ENCODE results near the gene ANKFY1.

ANKFY1 gene

DNA sequence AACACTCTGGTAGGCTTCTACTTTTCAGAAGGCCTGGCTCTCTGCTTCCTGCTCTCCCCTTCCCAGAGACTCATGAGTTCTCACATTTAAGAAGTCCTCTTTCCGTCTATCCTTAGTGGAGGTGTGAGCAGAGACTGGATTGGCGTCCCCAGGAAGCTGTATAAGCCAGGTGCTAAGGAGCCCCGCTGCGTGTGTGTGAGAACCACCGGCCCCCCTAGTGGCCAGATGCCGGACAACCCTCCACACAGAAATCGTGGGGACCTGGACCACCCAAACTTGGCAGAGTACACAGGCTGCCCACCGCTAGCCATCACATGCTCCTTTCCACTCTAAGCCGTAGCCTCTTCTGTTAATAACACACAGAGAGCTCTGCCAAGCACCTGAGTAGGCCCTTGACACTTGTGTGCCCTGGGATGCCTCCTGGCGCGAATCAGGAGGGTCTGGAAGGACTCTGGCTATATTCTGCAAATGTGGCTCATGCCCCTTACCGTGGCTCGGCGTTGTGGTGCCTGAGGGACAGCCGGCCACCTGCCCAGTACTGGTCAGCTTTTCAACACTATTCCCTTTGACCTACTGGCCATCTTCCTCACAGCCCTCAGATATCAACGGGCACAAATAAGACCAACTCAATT is 106.9 kb downstream of the ANKFY1 start:
- no peak overlapping the region for H3K27ac ChIP-seq
- TF ChIP-seq, protein P1, sequence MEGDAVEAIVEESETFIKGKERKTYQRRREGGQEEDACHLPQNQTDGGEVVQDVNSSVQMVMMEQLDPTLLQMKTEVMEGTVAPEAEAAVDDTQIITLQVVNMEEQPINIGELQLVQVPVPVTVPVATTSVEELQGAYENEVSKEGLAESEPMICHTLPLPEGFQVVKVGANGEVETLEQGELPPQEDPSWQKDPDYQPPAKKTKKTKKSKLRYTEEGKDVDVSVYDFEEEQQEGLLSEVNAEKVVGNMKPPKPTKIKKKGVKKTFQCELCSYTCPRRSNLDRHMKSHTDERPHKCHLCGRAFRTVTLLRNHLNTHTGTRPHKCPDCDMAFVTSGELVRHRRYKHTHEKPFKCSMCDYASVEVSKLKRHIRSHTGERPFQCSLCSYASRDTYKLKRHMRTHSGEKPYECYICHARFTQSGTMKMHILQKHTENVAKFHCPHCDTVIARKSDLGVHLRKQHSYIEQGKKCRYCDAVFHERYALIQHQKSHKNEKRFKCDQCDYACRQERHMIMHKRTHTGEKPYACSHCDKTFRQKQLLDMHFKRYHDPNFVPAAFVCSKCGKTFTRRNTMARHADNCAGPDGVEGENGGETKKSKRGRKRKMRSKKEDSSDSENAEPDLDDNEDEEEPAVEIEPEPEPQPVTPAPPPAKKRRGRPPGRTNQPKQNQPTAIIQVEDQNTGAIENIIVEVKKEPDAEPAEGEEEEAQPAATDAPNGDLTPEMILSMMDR (IDR thresholded peaks at IDR 0.05) = no peak; the same call in 1 of the 2 replicates
- TF ChIP-seq ZFX (IDR thresholded peaks at IDR 0.05; ENCODE audit: borderline replicate concordance) = no peak

DNA sequence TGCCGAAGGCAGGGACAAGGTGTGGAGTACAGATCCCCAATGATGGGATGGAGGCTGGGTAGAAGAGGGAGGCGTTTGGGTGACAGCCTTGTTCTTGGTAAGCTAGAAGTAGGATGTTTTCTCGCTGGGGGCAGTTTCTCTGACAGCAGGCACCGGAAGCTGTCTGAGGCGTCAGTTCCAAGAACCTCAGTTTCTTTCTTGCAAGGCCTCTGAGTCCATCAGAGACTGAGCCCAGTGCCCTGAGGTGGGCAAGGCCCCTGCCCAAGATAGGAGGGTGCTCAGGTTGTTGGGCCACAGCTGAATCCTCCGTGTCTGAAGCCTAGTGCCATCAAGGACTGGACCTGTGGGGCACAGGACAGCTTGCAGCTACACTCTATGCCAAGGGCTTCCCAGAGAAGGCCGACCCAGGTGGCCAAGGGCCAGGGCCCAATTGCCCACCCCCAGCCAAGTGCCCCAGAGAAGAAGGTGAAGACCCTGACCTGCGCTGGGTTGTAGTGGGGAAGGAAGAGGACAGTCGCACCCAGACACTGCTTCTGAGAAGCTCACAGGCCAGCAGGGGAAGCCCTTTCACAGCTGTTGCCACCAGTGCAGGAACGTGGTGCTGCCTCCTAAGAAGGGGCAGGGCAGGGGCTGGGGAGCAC is 107.7 kb downstream of the ANKFY1 start:
- TF ChIP-seq, protein P1 (IDR thresholded peaks at IDR 0.05) = no peak
- TF ChIP-seq ZFX (IDR thresholded peaks at IDR 0.05; ENCODE audit: borderline replicate concordance) = no peak
- no peak overlapping the region for H3K27ac ChIP-seq

DNA sequence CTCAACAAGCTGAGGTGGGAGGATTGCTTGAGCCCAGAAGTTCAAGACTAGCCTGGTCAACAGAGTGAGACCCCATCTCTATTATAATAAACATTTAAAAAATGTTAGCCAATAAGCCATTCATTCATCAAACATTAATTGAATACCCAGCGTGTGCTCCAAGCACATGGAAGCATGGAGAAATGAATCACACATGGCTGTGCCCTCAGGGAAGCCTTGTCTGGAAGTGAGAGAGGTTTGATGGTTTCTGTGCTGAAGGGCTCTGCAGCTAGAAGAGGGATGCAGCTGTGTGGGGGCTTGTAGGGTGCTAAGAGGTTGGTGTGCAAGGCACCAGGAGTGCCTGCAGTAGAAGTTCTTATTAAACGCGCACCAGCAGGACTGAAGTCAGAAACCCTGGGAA is 109.6 kb downstream of the ANKFY1 start:
- TF ChIP-seq, protein P1 (IDR thresholded peaks at IDR 0.05) = no peak
- TF ChIP-seq ZFX (IDR thresholded peaks at IDR 0.05; ENCODE audit: borderline replicate concordance) = no peak
- H3K27ac ChIP-seq = no peak overlapping the region

DNA sequence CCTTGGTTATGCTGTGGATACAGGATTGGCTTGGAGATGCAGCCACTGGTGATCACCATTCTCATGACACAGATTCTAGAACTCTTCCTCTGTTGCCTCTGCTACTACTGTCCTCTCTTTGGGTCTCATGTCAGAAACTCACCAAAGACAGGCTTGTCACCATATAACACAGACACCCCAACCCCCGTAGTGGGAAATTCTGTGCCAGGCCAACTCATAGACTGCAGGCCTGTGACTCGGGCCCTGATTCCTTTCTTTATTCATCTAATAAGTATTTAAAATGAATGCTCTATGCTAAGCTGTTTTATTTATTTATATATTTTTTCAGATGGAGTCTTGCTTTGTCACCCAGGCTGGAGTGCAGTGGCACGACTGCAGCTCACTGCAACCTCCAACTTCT is 111.3 kb downstream of the ANKFY1 start:
- TF ChIP-seq, protein P1 (IDR thresholded peaks at IDR 0.05) = no peak
- TF ChIP-seq ZFX (IDR thresholded peaks at IDR 0.05; ENCODE audit: borderline replicate concordance) = no peak
- H3K27ac ChIP-seq = no peak overlapping the region

DNA sequence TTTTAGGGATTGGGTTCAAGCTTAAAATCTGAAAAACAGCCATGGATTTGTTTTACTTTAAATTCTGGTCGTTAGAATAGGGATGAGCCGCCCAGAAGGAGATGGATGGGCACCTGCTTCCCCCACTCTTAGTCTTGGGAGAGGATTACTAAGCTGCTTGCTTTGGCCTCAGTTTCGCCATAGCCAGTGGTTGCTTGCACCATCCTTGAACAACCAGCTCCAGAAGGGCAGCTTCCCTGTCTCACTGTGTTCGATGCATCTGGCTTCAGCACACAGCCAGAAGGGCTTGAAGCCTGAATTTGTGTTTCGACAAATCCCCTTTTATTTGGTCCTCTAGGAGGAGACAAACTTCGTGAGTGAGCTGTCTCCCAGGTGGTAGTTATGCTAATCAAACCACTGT is 113.7 kb downstream of the ANKFY1 start:
- TF ChIP-seq, protein P1 (IDR thresholded peaks at IDR 0.05) = no peak
- no peak for TF ChIP-seq ZFX (IDR thresholded peaks at IDR 0.05; ENCODE audit: borderline replicate concordance)
- H3K27ac ChIP-seq = no peak overlapping the region

DNA sequence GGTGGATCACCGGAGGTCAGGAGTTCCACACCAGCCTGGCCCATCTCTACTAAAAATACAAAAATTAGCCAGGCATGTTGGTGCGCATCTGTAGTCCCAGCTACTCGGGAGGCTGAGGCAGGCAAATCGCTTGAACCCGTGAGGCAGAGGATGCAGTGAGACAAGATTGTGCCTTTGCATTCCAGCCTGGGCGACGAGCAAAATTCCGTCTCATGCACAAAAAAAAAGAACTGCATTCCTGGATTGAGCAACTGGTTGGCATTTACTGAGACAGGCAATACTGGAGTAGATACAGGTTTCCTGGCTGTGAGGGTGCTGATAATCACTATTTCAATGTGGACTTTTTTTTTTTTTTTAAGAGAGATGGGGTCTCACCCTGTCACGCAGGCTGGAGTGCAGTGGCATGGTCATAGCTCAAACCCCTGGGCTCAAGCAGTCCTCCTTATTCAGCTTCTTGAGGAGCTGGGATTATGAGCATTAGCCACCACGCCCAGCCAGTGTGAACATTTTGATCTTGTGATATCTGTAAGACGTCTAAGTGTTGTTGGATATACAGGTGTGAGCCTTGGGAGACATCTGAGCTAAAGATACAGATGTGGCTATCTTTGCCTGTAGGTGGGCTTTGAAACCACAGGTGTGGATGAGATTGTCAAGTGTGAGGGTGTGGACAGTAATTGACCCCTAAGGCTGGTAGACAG is 115.0 kb downstream of the ANKFY1 start:
- H3K27ac ChIP-seq = no peak overlapping the region
- TF ChIP-seq, protein P1 (IDR thresholded peaks at IDR 0.05) = no peak
- TF ChIP-seq ZFX (IDR thresholded peaks at IDR 0.05; ENCODE audit: borderline replicate concordance) = no peak

Data from 22Rv1 (cell line).